HUDEP-2 (cell line): ENCODE data around the gene INSYN2B.
"Not testable (repeated sequence)": the region's sequence is repeated elsewhere in the genome, so short reads cannot be mapped to it uniquely, and the experiment has no call there.

ENCODE experiments used
- DNase-seq, 76 experiments: peaks; one replicate each; lab custom pipeline; 2025; ENCODE audit not compliant: unreplicated experiment in 76 of 76; lab: John Stamatoyannopoulos, UW

Gene INSYN2B

DNA sequence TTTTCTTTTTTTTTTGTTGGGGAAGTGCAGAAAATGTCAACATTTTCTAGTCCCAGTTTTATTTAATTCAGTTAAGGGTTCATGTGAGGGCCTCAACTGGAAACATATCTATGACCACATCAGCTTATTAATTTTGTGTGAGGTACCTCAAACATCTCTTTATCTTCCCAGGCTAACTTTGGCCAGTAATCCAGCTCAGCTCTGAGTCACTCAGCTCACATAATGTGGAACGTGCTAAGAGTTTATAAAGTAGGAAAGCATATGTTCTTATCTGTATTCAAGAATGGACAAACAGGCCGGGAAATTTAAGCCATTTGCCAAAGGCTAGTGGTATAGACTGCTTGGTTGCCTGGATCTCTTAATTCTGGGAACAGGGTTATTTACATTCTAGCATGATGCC lies 118.4 kb downstream of the INSYN2B start:
- DNase-seq, result no peak

DNA sequence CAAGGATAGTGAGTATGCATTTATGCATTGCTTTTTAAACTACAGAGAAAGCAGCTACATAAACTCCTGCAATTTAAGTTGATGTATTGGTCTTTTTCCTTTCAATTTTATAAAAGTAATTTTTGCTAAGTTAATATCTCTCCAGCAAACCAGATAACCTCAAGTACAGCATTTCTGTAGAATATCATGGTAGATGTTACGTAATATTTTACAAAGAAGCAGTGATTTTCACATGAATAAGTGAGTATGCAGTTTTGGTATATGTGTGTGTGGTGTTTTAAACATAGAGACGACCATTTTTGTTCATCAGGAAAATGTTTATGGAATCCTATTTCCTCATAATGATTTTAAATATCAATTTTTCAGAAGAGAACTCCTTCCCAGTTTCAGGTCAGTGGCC lies 118.9 kb downstream of the INSYN2B start:
- no peak for DNase-seq

DNA sequence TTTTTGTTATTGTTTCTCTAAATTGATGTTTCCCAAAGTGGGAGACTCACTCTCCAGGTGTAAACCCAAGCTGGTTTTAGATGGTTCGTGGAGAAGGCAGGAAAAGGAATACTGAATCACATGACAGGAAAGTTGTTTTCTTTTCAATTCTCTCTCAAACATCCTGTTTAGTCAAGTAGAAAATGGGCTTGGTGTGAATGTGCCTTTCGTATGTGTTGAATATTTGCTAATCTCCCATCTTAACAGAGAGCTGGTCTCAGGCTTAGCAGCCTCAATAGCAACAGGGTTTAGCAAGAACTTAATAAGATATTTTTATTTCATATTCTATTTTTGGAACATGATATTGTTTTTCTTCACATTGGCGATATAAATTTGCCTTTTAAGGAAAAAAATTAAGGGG lies 119.7 kb downstream of the INSYN2B start:
- DNase-seq, result no peak

DNA sequence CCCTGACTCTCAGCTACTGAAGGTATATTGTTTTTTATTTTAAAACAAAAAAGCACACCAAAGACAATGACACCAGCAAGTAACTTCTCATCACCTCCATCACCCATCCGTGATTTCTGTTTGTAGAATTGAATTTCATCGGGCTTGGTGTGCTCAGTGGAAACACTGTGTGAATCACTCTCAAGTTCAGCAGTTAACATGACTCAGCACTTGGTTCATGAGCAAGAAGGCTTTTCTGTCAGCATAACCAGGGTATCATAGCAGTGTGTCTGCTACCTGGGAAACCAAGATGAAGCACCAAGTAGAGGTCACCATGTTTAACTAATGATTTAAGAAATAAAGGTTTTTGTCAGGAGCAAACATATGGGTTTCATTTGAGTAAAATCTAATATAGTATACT lies 123.7 kb downstream of the INSYN2B start:
- DNase-seq, result peak in 1 of 76 experiments; percentile 5

DNA sequence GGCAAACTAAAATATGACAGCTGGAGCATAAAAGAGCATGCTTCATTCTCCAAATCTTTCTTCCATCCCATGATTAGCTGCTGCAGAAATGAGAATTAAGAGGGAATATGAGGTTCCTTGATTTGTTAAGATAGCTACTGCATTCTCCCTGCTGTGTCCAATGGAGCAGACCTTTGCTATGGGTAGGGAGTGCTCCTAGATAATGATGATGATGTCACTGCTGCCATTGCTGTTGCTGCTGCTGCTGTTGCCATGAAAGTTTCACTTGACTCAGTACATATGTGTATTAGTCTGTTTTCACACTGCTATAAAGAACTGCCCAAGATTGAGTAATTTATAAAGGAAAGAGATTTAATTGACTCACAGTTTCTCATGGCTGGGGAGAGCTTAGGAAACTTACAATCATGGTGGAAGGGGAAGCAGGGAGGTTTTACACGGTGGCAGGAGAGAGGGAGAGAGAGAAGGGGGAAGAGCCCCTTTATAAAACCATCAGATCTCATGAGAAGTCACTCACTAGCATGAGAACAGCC lies 128.9 kb downstream of the INSYN2B start:
- DNase-seq, result no peak

DNA sequence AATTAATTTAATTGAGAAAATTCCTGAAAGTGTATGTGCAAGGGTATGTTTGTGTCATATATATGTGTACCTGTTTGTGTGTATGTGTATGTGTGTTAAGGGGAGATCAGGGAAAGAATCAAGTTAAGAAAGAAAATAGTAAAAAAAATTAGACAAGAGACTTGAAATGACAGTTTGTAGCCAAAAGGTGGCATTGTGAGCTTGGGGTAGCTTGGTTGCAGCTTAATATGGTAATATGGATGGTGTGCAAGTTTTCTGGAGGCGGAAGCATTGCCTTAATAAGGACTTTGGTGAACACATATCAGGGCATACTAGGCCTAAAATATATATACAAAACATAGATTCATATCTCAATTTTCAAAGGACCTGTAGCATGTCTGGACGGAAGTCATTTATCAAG lies 129.9 kb downstream of the INSYN2B start:
- DNase-seq, result no peak

DNA sequence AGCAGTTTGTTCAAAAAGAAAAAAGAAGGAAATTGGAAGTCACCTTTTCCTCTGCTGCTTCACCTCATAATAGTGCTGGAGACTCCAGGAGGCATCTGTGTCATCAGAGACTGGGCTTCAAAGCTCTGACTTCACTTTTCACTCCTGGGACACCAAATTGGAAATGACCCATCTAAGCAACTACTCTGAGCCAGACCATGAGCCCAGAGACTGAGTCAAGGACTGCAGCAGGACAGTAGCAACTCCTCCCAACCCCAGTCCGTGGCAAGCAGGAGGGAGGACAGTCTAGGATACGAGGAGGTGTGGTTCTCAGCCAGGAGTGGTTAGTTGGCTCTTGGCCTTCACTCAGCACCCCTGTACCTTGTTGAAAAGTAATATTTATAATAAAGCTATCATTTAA lies 131.5 kb downstream of the INSYN2B start:
- DNase-seq, result no peak

- DNase-seq, result no peak
These were observed 132.0 kb downstream of the INSYN2B start for GRCh38 chr5:169848271-169848670.

- DNase-seq, result no peak
These were observed 132.8 kb downstream of the INSYN2B start for GRCh38 chr5:169847519-169847918.

GRCh38 chr5:169842699-169843098 lies 137.6 kb downstream of the INSYN2B start:
- DNase-seq, result no peak

DNA sequence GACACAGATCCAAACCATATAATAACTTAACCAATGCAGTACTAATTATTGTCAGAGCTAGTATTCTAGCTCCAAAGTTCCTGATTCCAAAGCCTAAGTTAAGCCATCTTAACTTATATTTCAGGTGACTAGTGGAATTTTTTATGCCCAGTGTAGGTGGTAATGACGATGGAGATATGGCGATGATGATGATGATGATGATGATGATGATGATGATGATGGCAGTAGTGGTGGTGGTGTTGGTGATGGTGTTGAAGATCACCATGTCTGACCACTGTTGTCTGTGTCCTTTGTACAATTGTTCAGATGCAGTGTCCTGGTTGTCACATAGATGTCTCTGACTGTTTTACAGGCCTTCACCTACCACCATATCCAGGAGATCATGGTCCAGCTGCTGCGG lies 139.9 kb downstream of the INSYN2B start:
- DNase-seq, result no peak

GRCh38 chr5:169838688-169839087 lies 141.6 kb downstream of the INSYN2B start:
- DNase-seq, result no peak

GRCh38 chr5:169837686-169838085 lies 142.6 kb downstream of the INSYN2B start:
- no peak for DNase-seq

DNA sequence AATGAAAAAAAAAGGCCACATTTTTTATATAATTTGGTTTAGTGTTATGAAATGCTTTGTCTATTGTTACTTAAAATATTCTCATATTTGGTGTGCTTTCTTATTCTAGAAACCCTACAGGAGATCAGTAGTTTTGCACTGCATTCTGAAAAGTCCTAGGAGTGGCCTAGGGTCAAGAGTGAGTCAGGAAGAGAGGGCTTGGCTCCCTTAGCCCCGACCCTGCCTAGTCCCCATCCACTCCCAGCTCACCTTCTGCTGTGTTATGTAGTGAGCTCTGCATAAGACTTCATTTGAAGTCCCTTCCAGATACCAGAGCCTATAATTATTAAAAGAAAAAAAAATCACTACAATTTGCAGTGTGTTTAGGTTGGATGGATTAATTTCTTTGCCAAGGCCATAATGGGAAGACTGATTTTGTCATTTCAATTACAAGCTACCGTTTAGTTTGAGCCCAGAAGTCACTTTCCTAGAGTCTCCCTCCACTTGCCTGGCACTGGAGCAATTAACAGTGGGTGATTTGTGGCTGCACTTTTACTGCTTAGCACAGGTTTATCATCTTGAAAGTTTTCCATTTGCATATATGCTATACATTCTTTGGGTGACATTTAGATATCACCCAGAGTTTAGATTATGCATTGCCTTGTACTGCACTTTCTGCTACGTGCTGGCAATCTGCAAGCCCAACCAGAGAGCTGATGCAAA lies 143.3 kb downstream of the INSYN2B start:
- no peak for DNase-seq

DNA sequence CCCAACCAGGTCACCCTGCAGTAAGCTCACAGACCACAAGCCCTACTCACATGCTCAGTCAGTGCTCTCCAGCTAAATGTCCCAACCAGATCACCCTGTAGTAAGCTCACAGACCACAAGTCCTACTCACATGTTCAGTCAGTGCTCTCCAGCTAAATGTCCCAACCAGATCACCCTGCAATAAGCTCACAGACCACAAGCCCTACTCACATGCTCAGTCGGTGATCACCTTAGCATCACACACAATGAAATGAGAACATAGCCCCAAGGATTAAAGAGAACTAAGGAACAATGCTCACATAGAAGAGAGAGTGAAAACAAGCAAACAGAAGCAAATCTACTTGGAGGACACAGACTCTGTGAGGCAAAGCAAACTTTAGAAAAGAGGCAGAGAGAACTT lies 145.8 kb downstream of the INSYN2B start:
- not testable (repeated sequence) for DNase-seq

- peak in 2 of 76 experiments; percentile 13 to 14 for DNase-seq
These were observed 146.5 kb downstream of the INSYN2B start for GRCh38 chr5:169833681-169834292.

DNA sequence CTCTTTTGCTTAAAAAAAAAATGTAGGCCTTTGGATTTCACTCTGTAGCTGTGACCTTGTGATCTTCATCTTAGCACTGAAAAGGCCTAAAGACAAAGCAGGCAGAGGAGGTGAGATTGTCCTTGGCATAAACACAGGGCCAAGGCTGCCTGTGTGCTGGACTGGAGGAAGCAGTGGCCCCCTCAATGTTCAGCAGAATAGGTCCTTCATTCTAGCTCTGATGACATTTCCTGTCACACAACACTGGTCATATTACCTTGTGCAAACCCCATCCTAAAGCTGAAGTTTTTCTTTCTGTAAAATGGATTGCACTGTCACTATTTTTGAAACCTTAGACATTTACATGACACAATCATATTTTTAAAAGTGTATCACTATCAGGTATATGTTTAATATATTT lies 147.4 kb downstream of the INSYN2B start:
- DNase-seq, result no peak

- no peak for DNase-seq
These were observed 148.0 kb downstream of the INSYN2B start for GRCh38 chr5:169832304-169832703.

- DNase-seq, result no peak
These were observed 149.0 kb downstream of the INSYN2B start for GRCh38 chr5:169831331-169831730.

DNA sequence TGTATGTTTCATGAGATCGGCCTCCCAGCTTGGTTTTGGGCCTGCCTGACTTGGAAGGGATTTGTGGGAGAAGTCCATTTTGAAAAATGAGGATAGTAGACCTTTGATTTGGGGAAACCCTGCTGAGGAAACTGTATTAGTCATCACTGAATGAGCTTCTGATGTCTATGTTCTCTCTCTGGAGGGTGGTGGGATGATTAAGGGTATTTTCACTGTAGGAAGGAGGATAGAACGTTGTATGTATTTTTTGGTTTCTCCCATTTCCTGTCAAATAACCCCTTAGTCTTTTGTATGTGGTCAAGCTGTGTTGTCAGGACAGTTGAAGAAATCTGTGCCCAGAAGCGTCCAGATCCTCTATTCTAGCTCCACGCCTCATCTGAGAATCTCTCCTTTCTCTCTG lies 151.9 kb downstream of the INSYN2B start:
- DNase-seq, result no peak

- DNase-seq, result no peak
These were observed 152.5 kb downstream of the INSYN2B start for GRCh38 chr5:169827769-169828168.

DNA sequence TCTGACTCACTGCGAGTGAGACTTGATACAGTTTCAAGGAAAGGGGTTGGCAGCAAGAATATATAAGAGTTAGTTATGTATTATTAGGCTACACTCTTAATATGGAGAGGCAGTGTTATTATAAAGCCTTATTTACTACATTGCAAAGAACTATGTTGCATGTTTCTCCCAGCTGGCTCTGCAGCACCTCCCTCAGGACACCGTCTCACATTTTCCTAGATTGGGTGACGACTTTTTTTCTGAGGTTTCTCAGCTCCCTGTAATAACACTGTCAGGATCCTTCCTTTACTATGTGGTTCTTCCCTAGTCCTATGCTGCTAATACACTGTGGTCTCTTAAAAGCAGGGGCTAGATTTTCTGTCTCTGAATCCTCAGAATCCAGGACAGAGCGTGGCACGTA lies 153.7 kb downstream of the INSYN2B start:
- DNase-seq, result peak in 2 of 76 experiments; percentile 4 to 7
